ENCODE results near the gene C12orf42. TPM values are rescaled to one million over a fixed set of nuclear protein-coding genes. Genes with fewer than 3 reads are reported as not detected.
A peak's percentile ranks its signal among the peaks of the same experiment; 100 is the strongest.

Gene C12orf42
- total and polyA plus RNA-seq, 4 experiments from 2014 or later, result 4.5 to 12.8 (median 6.5) TPM

- Mint-ChIP-seq H3K4me1 (no peaks in the 10 kb centered on the region), H3K9me3 (peaks cover 0 to 8% (median 4%) of the 10 kb centered on the region in 8 donors), H3K27me3 (no peaks in the 10 kb centered on the region), H3K4me3 (no peak overlapping the region), H3K36me3 (peaks cover 4 to 10% of the 10 kb centered on the region in 2 donors), H3K27ac (peak overlapping the region in 1 of 7 donors; percentile 11)
- CTCF ChIA-PET (ENCODE audit: partially characterized antibody), result no interaction called here
- H3K27me3 ChIP-seq (ENCODE audit: insufficient read depth, low read length), result no peaks in the 10 kb centered on the region
- intact Hi-C loops (cut with micrococcal nuclease), result no loop called here
- POLR2A ChIA-PET (ENCODE audit: partially characterized antibody), result no interaction called here
- no peaks in the 10 kb centered on the region for H3K4me1 ChIP-seq (ENCODE audit: insufficient read depth, low read length)
- no peak for DNase-seq
- H3K27ac ChIP-seq (ENCODE audit: low read depth, low read length), result no peak overlapping the region
- H3K36me3 ChIP-seq (ENCODE audit: insufficient read depth, low read length), result no peaks in the 10 kb centered on the region
- H3K9me3 ChIP-seq (ENCODE audit: control insufficient read depth in 1 of 2, low read length in 2 of 2), result no peaks in the 10 kb centered on the region
- H3K4me3 ChIP-seq (ENCODE audit: low read length in 2 of 2), result no peak overlapping the region
Measured at GRCh38 chr12:103415681-103416080, 80.1 kb downstream of the C12orf42 start.

- peaks cover 0 to 4% (median 0%) of the 10 kb centered on the region in 8 donors for H3K9me3 Mint-ChIP-seq
- Histone ChIP-seq H3K4me1 (ENCODE audit: insufficient read depth, low read length) (no peaks in the 10 kb centered on the region), H3K4me3 (ENCODE audit: low read length in 2 of 2) (no peak overlapping the region), H3K27ac (ENCODE audit: low read depth, low read length) (no peak overlapping the region), H3K36me3 (ENCODE audit: insufficient read depth, low read length) (no peaks in the 10 kb centered on the region), H3K9me3 (ENCODE audit: control insufficient read depth in 1 of 2, low read length in 2 of 2) (no peaks in the 10 kb centered on the region), H3K27me3 (ENCODE audit: insufficient read depth, low read length) (no peaks in the 10 kb centered on the region)
- H3K4me3 Mint-ChIP-seq, result no peak overlapping the region
- H3K36me3 Mint-ChIP-seq, result peaks cover 6 to 15% of the 10 kb centered on the region in 2 donors
- intact Hi-C loops (cut with micrococcal nuclease), result loop anchor here (2.0 kb wide), 1 partner anchor 103 kb away; no protein-coding TSS in a partner anchor
- H3K27me3 Mint-ChIP-seq, result no peaks in the 10 kb centered on the region
- ChIA-PET POLR2A (ENCODE audit: partially characterized antibody) (no interaction called here), CTCF (ENCODE audit: partially characterized antibody) (interaction anchor here (1.3 to 1.9 kb wide), 2 partner anchors 96 to 101 kb away, joined by 4 to 6 read pairs; no protein-coding TSS in a partner anchor)
- peaks cover 0 to 2% (median 0%) of the 10 kb centered on the region in 4 donors for H3K4me1 Mint-ChIP-seq
- no peak overlapping the region for H3K27ac Mint-ChIP-seq
- peak in 3 of 5 donors; percentile 4 to 17 (median 12) for DNase-seq
Measured at GRCh38 chr12:103401421-103401820, 94.3 kb downstream of the C12orf42 start.

DNA sequence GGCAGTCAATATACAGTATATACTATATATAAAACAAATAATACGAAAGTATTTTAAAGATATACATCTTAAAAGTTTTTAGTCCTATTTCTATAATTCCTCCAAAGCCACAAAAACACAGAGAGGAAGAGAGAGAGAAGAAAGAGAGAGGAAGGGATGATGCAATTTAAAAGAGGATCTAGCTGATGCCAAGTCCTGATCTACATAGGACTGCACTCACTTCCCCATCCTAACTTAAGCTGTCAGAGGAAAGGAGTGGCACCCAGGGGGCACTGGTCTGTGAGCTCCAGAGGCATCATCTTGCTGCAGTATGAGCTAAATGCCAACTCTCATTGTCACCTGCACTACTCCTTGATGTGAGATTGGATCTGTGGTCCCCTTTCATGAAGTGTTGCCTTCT lies 95.8 kb downstream of the C12orf42 start:
- Mint-ChIP-seq H3K27ac (no peak overlapping the region), H3K4me3 (no peak overlapping the region), H3K36me3 (peaks cover 6 to 16% of the 10 kb centered on the region in 2 donors), H3K27me3 (no peaks in the 10 kb centered on the region), H3K4me1 (peaks cover 0 to 2% (median 0%) of the 10 kb centered on the region in 4 donors), H3K9me3 (peaks cover 0 to 4% (median 0%) of the 10 kb centered on the region in 8 donors)
- H3K4me3 ChIP-seq (ENCODE audit: low read length in 2 of 2), result no peak overlapping the region
- no peaks in the 10 kb centered on the region for H3K4me1 ChIP-seq (ENCODE audit: insufficient read depth, low read length)
- DNase-seq, result no peak
- no peaks in the 10 kb centered on the region for H3K9me3 ChIP-seq (ENCODE audit: control insufficient read depth in 1 of 2, low read length in 2 of 2)
- CTCF ChIA-PET (ENCODE audit: partially characterized antibody), result interaction anchor here (1.9 kb wide), 1 partner anchor 97 kb away, joined by 6 read pairs; no protein-coding TSS in a partner anchor
- intact Hi-C loops (cut with micrococcal nuclease), result loop anchor here (2.0 kb wide), 1 partner anchor 105 kb away; no protein-coding TSS in a partner anchor
- H3K27ac ChIP-seq (ENCODE audit: low read depth, low read length), result no peak overlapping the region
- no peaks in the 10 kb centered on the region for H3K27me3 ChIP-seq (ENCODE audit: insufficient read depth, low read length)
- no peaks in the 10 kb centered on the region for H3K36me3 ChIP-seq (ENCODE audit: insufficient read depth, low read length)
- POLR2A ChIA-PET (ENCODE audit: partially characterized antibody), result no interaction called here

- intact Hi-C loops (cut with micrococcal nuclease), result no loop called here
- H3K9me3 ChIP-seq (ENCODE audit: control insufficient read depth in 1 of 2, low read length in 2 of 2), result no peaks in the 10 kb centered on the region
- ChIA-PET POLR2A (ENCODE audit: partially characterized antibody) (no interaction called here), CTCF (ENCODE audit: partially characterized antibody) (no interaction called here)
- Mint-ChIP-seq H3K27me3 (no peaks in the 10 kb centered on the region), H3K4me3 (no peak overlapping the region), H3K4me1 (peaks cover 0 to 2% (median 0%) of the 10 kb centered on the region in 4 donors), H3K9me3 (peaks cover 0 to 5% (median 1%) of the 10 kb centered on the region in 8 donors), H3K36me3 (peaks cover 6 to 28% of the 10 kb centered on the region in 2 donors), H3K27ac (no peak overlapping the region)
- no peak for DNase-seq
- H3K27me3 ChIP-seq (ENCODE audit: insufficient read depth, low read length), result no peaks in the 10 kb centered on the region
- no peaks in the 10 kb centered on the region for H3K4me1 ChIP-seq (ENCODE audit: insufficient read depth, low read length)
- H3K27ac ChIP-seq (ENCODE audit: low read depth, low read length), result no peak overlapping the region
- no peak overlapping the region for H3K4me3 ChIP-seq (ENCODE audit: low read length in 2 of 2)
- no peaks in the 10 kb centered on the region for H3K36me3 ChIP-seq (ENCODE audit: insufficient read depth, low read length)
Measured at GRCh38 chr12:103397536-103397935, 98.2 kb downstream of the C12orf42 start.

DNA sequence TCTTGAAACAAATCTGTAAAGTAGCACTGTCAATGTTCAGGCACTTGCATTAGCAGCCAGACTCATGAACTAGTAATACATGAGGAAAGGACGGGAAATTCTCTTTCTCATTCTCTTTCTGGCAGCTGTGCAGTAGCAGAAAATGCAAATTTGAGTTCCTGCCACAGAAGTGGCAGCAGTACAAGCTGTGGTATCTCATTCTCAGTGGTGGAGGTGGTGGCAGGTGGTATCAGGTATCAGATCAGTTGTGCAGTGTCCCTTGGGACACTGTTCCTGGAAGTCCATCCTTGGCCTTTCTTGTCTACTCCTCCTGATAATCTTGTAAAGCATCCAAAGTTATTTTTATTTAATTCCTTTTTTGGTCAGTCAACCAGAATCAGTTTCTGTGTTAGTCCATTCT lies 103.0 kb downstream of the C12orf42 start:
- Mint-ChIP-seq H3K9me3 (peaks cover 0 to 5% (median 1%) of the 10 kb centered on the region in 8 donors), H3K4me3 (no peak overlapping the region), H3K4me1 (no peaks in the 10 kb centered on the region), H3K27ac (no peak overlapping the region), H3K36me3 (peaks cover 6 to 27% of the 10 kb centered on the region in 2 donors), H3K27me3 (no peaks in the 10 kb centered on the region)
- H3K4me3 ChIP-seq (ENCODE audit: low read length in 2 of 2), result no peak overlapping the region
- ChIA-PET POLR2A (ENCODE audit: partially characterized antibody) (no interaction called here), CTCF (ENCODE audit: partially characterized antibody) (no interaction called here)
- no peak overlapping the region for H3K27ac ChIP-seq (ENCODE audit: low read depth, low read length)
- DNase-seq, result no peak
- no peaks in the 10 kb centered on the region for H3K36me3 ChIP-seq (ENCODE audit: insufficient read depth, low read length)
- no peaks in the 10 kb centered on the region for H3K9me3 ChIP-seq (ENCODE audit: control insufficient read depth in 1 of 2, low read length in 2 of 2)
- intact Hi-C loops (cut with micrococcal nuclease), result no loop called here
- H3K27me3 ChIP-seq (ENCODE audit: insufficient read depth, low read length), result no peaks in the 10 kb centered on the region
- H3K4me1 ChIP-seq (ENCODE audit: insufficient read depth, low read length), result no peaks in the 10 kb centered on the region

DNA sequence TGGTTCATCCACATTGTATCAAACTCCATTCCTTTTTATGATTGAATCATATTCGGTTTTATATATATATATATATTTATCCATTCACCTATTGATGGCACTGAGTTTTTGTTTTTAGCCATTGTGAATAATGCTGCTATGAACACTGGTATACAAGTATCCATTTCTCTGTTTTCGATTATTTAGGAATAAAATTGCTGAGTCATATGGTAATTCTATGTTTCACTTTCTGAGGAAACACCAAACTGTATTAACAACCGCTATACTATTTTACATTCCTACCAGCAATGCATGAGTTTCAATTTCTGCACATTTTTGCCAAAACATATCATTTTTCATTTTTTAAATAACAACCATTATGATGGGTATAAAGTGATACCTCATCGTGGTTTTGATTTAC lies 104.7 kb downstream of the C12orf42 start:
- Mint-ChIP-seq H3K4me3 (no peak overlapping the region), H3K27ac (no peak overlapping the region), H3K9me3 (peaks cover 0 to 5% (median 0%) of the 10 kb centered on the region in 8 donors), H3K36me3 (peaks cover 0 to 17% of the 10 kb centered on the region in 2 donors), H3K4me1 (no peaks in the 10 kb centered on the region), H3K27me3 (no peaks in the 10 kb centered on the region)
- Histone ChIP-seq H3K36me3 (ENCODE audit: insufficient read depth, low read length) (no peaks in the 10 kb centered on the region), H3K4me3 (ENCODE audit: low read length in 2 of 2) (no peak overlapping the region), H3K27ac (ENCODE audit: low read depth, low read length) (no peak overlapping the region), H3K9me3 (ENCODE audit: control insufficient read depth in 1 of 2, low read length in 2 of 2) (no peaks in the 10 kb centered on the region), H3K27me3 (ENCODE audit: insufficient read depth, low read length) (no peaks in the 10 kb centered on the region), H3K4me1 (ENCODE audit: insufficient read depth, low read length) (no peaks in the 10 kb centered on the region)
- ChIA-PET CTCF (ENCODE audit: partially characterized antibody) (no interaction called here), POLR2A (ENCODE audit: partially characterized antibody) (no interaction called here)
- intact Hi-C loops (cut with micrococcal nuclease), result no loop called here
- DNase-seq, result no peak

- Mint-ChIP-seq H3K36me3 (peaks cover 0 to 5% of the 10 kb centered on the region in 2 donors), H3K9me3 (peaks cover 0 to under 1% (median 0%) of the 10 kb centered on the region in 8 donors), H3K27ac (no peak overlapping the region), H3K4me1 (no peaks in the 10 kb centered on the region), H3K4me3 (no peak overlapping the region), H3K27me3 (no peaks in the 10 kb centered on the region)
- intact Hi-C loops (cut with micrococcal nuclease), result no loop called here
- Histone ChIP-seq H3K9me3 (ENCODE audit: control insufficient read depth in 1 of 2, low read length in 2 of 2) (no peaks in the 10 kb centered on the region), H3K27me3 (ENCODE audit: insufficient read depth, low read length) (no peaks in the 10 kb centered on the region), H3K27ac (ENCODE audit: low read depth, low read length) (no peak overlapping the region), H3K36me3 (ENCODE audit: insufficient read depth, low read length) (no peaks in the 10 kb centered on the region), H3K4me3 (ENCODE audit: low read length in 2 of 2) (no peak overlapping the region), H3K4me1 (ENCODE audit: insufficient read depth, low read length) (no peaks in the 10 kb centered on the region)
- DNase-seq, result no peak
- POLR2A ChIA-PET (ENCODE audit: partially characterized antibody), result no interaction called here
- CTCF ChIA-PET (ENCODE audit: partially characterized antibody), result no interaction called here
Measured at GRCh38 chr12:103387385-103387784, 108.4 kb downstream of the C12orf42 start.

Data from CD4-positive, alpha-beta memory T cell (primary cell).